Measurements from ENCODE around the gene CDH11.
A peak's percentile ranks its signal among the peaks of the same experiment; 100 is the strongest.

The CDH11 gene

DNA sequence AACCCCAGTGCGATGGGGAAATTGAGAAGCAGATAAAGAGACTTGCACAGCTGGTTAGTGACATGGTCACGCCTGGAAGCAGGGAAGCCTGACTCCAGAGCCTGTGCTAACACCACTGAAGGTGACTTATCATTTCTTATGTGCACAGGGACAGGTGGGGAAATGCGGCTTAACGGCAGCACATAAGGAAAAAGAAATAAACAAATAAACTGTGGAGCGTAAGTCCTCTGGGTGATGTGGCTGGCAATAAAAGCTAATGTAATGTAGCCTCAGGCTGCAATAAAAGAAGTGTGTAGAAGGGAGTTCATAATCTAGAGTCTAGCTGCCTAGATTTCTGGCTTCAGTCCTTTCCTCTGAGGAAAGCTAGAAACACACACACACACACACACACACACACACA lies 10.6 kb downstream of the CDH11 start:
- POLR2A ChIA-PET: no interaction called here
- CTCF ChIA-PET: no interaction called here
- peak; percentile 8 for DNase-seq (ENCODE audit: extremely low spot score)
- no peak for TF ChIP-seq ELF4 (IDR thresholded peaks at IDR 0.05)
- TF ChIP-seq LEF1 (IDR thresholded peaks at IDR 0.05; ENCODE audit: borderline replicate concordance): no peak
- TF ChIP-seq NFRKB (IDR thresholded peaks at IDR 0.05): no peak
- no peak for TF ChIP-seq HDGF (IDR thresholded peaks at IDR 0.05; ENCODE audit: borderline replicate concordance)
- TF ChIP-seq ARNT (IDR thresholded peaks at IDR 0.05): no peak
- TF ChIP-seq FOXK2 (IDR thresholded peaks at IDR 0.05): no peak
- no peak for TF ChIP-seq SP1 (IDR thresholded peaks at IDR 0.05)
- TF ChIP-seq, protein P1, sequence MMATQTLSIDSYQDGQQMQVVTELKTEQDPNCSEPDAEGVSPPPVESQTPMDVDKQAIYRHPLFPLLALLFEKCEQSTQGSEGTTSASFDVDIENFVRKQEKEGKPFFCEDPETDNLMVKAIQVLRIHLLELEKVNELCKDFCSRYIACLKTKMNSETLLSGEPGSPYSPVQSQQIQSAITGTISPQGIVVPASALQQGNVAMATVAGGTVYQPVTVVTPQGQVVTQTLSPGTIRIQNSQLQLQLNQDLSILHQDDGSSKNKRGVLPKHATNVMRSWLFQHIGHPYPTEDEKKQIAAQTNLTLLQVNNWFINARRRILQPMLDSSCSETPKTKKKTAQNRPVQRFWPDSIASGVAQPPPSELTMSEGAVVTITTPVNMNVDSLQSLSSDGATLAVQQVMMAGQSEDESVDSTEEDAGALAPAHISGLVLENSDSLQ (IDR thresholded peaks at IDR 0.05): no peak

DNA sequence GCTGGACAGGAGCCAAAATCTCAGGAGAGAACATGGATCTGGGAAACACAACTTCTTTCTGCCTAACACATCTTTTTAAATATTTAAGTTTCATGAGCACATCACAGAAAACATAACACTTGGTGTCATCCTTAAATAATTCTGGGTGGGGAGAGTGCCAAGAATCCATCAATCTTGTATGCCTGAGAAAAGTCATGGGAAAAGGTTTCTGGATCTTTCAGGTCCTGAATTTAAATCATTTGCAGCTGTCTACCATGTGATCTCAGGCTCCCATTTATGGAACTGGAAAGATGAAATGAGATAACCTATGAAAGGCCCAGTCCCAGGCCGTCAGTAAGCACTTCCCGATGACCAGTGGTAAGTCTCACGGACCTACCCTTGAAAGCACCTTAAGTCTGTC lies 15.1 kb downstream of the CDH11 start:
- POLR2A ChIA-PET: no interaction called here
- CTCF ChIA-PET: no interaction called here

DNA sequence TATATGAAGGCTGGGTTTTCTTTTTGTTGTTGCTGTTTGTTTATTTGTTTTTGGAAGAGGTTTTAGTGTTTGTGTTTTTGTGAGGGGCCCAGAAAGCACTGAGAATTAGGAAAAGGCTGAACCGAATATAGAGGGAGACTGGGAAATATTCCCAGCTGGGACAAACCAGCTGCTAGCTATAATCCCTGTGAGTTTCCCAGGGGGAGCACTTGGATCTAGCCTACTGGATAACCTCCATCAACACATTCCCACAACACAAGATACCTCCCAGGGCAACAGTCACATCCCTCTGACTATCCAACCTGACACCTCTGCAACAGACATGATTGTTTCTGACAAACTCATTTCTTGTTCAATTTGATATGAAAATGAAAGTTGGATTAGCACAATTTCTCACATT lies 16.7 kb downstream of the CDH11 start:
- DNase-seq (ENCODE audit: extremely low spot score): no peak
- ChIA-PET CTCF (no interaction called here), POLR2A (no interaction called here)
- TF ChIP-seq SP1 (IDR thresholded peaks at IDR 0.05) (no peak), FOXM1 (IDR thresholded peaks at IDR 0.05; ENCODE audit: borderline replicate concordance) (no peak), FOXK2 (IDR thresholded peaks at IDR 0.05) (no peak), TARDBP (IDR thresholded peaks at IDR 0.05) (no peak), LEF1 (IDR thresholded peaks at IDR 0.05; ENCODE audit: borderline replicate concordance) (no peak), ELF4 (IDR thresholded peaks at IDR 0.05) (no peak)

More for the DNA sequence above, 15.1 kb downstream of the CDH11 start:
- DNase-seq (ENCODE audit: extremely low spot score): no peak
- TF ChIP-seq ZNF384 (IDR thresholded peaks at IDR 0.05) (no peak), L3MBTL2 (conservative IDR thresholded peaks at IDR 0.05) (no peak)

DNA sequence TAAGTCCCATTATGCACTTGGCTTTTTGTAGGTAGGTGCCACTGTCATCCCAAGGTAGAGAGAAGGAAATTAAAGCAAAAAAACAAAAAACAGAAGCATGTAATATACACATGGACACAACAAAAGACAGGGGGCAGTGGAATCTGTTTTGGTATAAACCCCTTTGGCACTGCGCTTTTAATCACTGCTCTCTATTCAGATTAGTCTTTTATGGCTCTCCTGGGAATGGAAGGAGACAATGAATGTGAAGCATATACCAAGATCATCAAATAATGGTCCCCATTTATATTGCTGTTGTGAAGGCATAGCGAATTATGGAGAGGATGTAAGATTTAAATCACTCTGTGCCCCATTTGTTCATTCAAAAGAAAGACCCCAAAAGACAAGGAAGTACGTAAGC lies 17.4 kb downstream of the CDH11 start:
- no peak for TF ChIP-seq NFRKB (IDR thresholded peaks at IDR 0.05)
- TF ChIP-seq CTBP1 (IDR thresholded peaks at IDR 0.05; ENCODE audit: borderline replicate concordance): no peak
- no peak for TF ChIP-seq ARNT (IDR thresholded peaks at IDR 0.05)
- TF ChIP-seq FOXA1 (IDR thresholded peaks at IDR 0.05): no peak
- no peak for TF ChIP-seq SUZ12 (IDR thresholded peaks at IDR 0.05)
- no peak for TF ChIP-seq L3MBTL2 (conservative IDR thresholded peaks at IDR 0.05)
- TF ChIP-seq HDGF (IDR thresholded peaks at IDR 0.05; ENCODE audit: borderline replicate concordance): no peak
- POLR2A ChIA-PET: no interaction called here
- no peak for DNase-seq (ENCODE audit: extremely low spot score)
- CTCF ChIA-PET: no interaction called here

DNA sequence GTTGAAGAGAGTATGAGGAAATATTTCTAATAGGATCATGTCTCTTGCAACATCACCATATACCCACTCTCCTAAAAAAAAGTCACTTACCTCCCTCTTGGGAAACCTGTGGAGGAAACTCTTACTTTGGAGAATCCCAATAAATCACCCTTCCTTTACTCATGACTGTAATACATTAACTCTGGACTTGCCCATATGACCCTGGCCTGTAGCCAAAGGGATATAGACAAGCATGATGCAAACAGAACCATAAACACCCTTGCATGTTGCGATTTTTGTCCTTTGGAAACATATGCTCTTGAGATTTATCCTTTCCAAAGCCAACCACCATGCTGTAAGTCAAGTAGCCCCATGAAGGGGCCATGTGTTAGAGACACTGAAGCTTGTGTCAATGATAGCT lies 19.5 kb downstream of the CDH11 start:
- TF ChIP-seq FOXA1 (IDR thresholded peaks at IDR 0.05): no peak
- TF ChIP-seq SP1 (IDR thresholded peaks at IDR 0.05): no peak
- ChIA-PET POLR2A (no interaction called here), CTCF (interaction anchor here (1.2 kb wide), 1 partner anchor 10 kb away, joined by 3 read pairs; no protein-coding TSS in a partner anchor)
- DNase-seq (ENCODE audit: extremely low spot score): no peak

DNA sequence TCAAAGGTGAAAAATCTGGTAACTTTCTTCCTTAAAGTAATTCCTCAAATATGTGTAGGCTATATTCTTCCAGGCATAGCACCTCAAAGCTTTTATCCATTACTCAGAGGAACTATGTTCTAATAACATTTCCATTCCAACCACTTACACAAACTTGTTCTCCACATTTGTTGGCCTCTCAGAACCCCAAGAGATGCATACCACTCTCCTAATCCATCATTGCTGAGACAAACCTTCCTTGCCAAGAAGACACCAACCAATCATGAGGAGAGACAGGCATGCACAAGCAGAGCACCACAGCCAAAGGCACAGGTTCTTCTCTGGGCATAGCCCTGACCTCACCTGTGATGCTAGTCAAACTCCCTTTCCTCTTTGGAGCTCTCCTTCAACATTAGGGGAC lies 20.9 kb downstream of the CDH11 start:
- DNase-seq (ENCODE audit: extremely low spot score): no peak
- ChIA-PET POLR2A (no interaction called here), CTCF (no interaction called here)
- TF ChIP-seq ARNT (IDR thresholded peaks at IDR 0.05) (no peak), ZNF384 (IDR thresholded peaks at IDR 0.05) (no peak), TARDBP (IDR thresholded peaks at IDR 0.05) (no peak), BHLHE40 (IDR thresholded peaks at IDR 0.05; ENCODE audit: borderline replicate concordance) (no peak), FOXK2 (IDR thresholded peaks at IDR 0.05) (no peak), NFRKB (IDR thresholded peaks at IDR 0.05) (no peak), FOXA1 (IDR thresholded peaks at IDR 0.05) (no peak)

DNA sequence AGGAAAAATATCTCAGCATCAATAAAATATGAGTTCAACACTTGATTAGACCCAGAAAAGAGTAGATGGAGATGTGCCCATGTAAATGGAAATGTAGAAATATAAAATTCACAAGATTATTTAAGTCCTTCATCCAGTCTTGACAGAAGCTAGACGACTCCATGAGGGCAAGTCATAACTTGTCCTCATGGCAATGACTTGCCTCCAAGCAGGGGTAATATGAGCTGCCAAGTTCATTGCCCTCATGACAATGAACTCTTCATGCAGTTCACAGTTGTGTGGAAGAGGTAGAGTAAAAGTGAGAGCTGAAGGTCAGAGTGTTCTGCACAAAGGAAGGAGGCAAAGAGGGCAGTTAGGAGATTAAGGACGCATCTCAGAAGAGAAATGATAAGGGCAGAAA lies 22.3 kb downstream of the CDH11 start:
- no peak for DNase-seq (ENCODE audit: extremely low spot score)
- TF ChIP-seq L3MBTL2 (conservative IDR thresholded peaks at IDR 0.05): no peak
- TF ChIP-seq TARDBP (IDR thresholded peaks at IDR 0.05): no peak
- TF ChIP-seq, protein P1 (IDR thresholded peaks at IDR 0.05): no peak
- no peak for TF ChIP-seq SP1 (IDR thresholded peaks at IDR 0.05)
- no peak for TF ChIP-seq FOXA1 (IDR thresholded peaks at IDR 0.05)
- TF ChIP-seq LEF1 (IDR thresholded peaks at IDR 0.05; ENCODE audit: borderline replicate concordance): no peak
- TF ChIP-seq ELF4 (IDR thresholded peaks at IDR 0.05): no peak
- TF ChIP-seq FOXM1 (IDR thresholded peaks at IDR 0.05; ENCODE audit: borderline replicate concordance): no peak
- TF ChIP-seq BHLHE40 (IDR thresholded peaks at IDR 0.05; ENCODE audit: borderline replicate concordance): no peak
- TF ChIP-seq ARNT (IDR thresholded peaks at IDR 0.05): no peak
- no peak for TF ChIP-seq CTBP1 (IDR thresholded peaks at IDR 0.05; ENCODE audit: borderline replicate concordance)
- no peak for TF ChIP-seq ZNF384 (IDR thresholded peaks at IDR 0.05)
- no peak for TF ChIP-seq SUZ12 (IDR thresholded peaks at IDR 0.05)
- TF ChIP-seq HDGF (IDR thresholded peaks at IDR 0.05; ENCODE audit: borderline replicate concordance): no peak
- no peak for TF ChIP-seq FOXK2 (IDR thresholded peaks at IDR 0.05)
- TF ChIP-seq NFRKB (IDR thresholded peaks at IDR 0.05): no peak
- CTCF ChIA-PET: no interaction called here
- POLR2A ChIA-PET: no interaction called here

DNA sequence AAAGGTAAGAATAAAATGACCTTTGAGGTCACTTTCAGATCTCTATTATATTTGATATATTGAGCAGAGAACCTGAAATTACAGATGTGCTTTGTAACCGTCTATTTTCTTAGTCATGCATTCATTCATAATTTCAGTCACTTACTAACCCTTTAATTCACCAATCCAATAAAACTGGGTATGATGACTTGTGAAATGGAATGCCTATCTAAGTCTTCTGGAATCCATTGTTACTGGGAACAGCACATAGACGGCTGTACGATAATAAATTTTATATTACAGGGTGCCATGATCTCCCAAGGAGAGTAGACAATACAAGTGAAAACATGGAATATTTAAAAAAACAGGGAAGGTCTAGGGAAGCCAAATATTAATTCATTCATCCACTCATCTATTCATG lies 22.9 kb downstream of the CDH11 start:
- TF ChIP-seq FOXM1 (IDR thresholded peaks at IDR 0.05; ENCODE audit: borderline replicate concordance): no peak
- TF ChIP-seq FOXA1 (IDR thresholded peaks at IDR 0.05): no peak
- TF ChIP-seq ZNF384 (IDR thresholded peaks at IDR 0.05): no peak
- no peak for TF ChIP-seq NFRKB (IDR thresholded peaks at IDR 0.05)
- TF ChIP-seq SUZ12 (IDR thresholded peaks at IDR 0.05): no peak
- ChIA-PET POLR2A (no interaction called here), CTCF (no interaction called here)
- no peak for DNase-seq (ENCODE audit: extremely low spot score)

Measured in HEK293T (cell line).